HEK293T (cell line): ENCODE data around the gene XRN2.

Source experiments
- CTCF ChIA-PET: fragments of 350-600 bp; formaldehyde crosslinking; extraction: SDS; loops from one replicate; lab custom pipeline; 2021; ENCODE audit warnings: antibody characterized with exemption, inconsistent platforms; lab: Yijun Ruan, JAX
- POLR2A ChIA-PET: fragments of 350-600 bp; formaldehyde crosslinking; extraction: SDS; loops from one replicate; lab custom pipeline; 2020; ENCODE audit warnings: antibody characterized with exemption, inconsistent platforms; lab: Yijun Ruan, JAX
- DNase-seq: peaks from one replicate; pipeline ENCODE4 v3.0.0; 2012; ENCODE audit warnings: mixed read lengths; ENCODE audit errors: extremely low spot score
- ARNT ChIP-seq: fragments of 450-650 bp; IDR thresholded peaks from 2 replicates; pipeline ENCODE4 v1.6.1; 2017; ENCODE audit warnings: mild to moderate bottlenecking
- BHLHE40 ChIP-seq: fragments of 450-650 bp; IDR thresholded peaks from 2 replicates; pipeline ENCODE4 v1.6.1; 2016; ENCODE audit warnings: mild to moderate bottlenecking, moderate library complexity, borderline replicate concordance
- CTBP1 ChIP-seq: fragments of 450-650 bp; IDR thresholded peaks from 2 replicates; pipeline ENCODE4 v1.6.1; 2016; ENCODE audit warnings: borderline replicate concordance
- ELF4 ChIP-seq: fragments of 450-650 bp; IDR thresholded peaks from 2 replicates; pipeline ENCODE4 v1.6.1; 2017; ENCODE audit warnings: antibody characterized with exemption
- FOXA1 ChIP-seq: fragments of 450-650 bp; IDR thresholded peaks from 2 replicates; pipeline ENCODE4 v1.6.1; 2016; ENCODE audit warnings: mild to moderate bottlenecking
- FOXK2 ChIP-seq: fragments of 450-650 bp; IDR thresholded peaks from 2 replicates; pipeline ENCODE4 v1.6.1; 2016; ENCODE audit warnings: mild to moderate bottlenecking
- FOXM1 ChIP-seq: fragments of 450-650 bp; IDR thresholded peaks from 2 replicates; pipeline ENCODE4 v1.6.1; 2017; ENCODE audit warnings: mild to moderate bottlenecking, borderline replicate concordance
- HDGF ChIP-seq: fragments of 450-650 bp; IDR thresholded peaks from 2 replicates; pipeline ENCODE4 v1.6.1; 2017; ENCODE audit warnings: antibody characterized with exemption, borderline replicate concordance
- L3MBTL2 ChIP-seq: fragments of 450-650 bp; conservative IDR thresholded peaks from 2 replicates; pipeline ENCODE4 v1.6.1; 2016; ENCODE audit warnings: mild to moderate bottlenecking
- LEF1 ChIP-seq: fragments of 450-650 bp; IDR thresholded peaks from 2 replicates; pipeline ENCODE4 v1.6.1; 2017; ENCODE audit warnings: mild to moderate bottlenecking, borderline replicate concordance
- NFRKB ChIP-seq: fragments of 450-650 bp; IDR thresholded peaks from 2 replicates; pipeline ENCODE4 v1.6.1; 2016; ENCODE audit warnings: mild to moderate bottlenecking, moderate library complexity
- SP1 ChIP-seq: fragments of 450-650 bp; IDR thresholded peaks from 2 replicates; pipeline ENCODE4 v1.6.1; 2017
- SUZ12 ChIP-seq: fragments of 450-650 bp; IDR thresholded peaks from 2 replicates; pipeline ENCODE4 v1.6.1; 2016; ENCODE audit warnings: mild to moderate bottlenecking
- TARDBP ChIP-seq: fragments of 450-650 bp; IDR thresholded peaks from 2 replicates; pipeline ENCODE4 v1.6.1; 2016
- ZNF384 ChIP-seq: fragments of 450-650 bp; IDR thresholded peaks from 2 replicates; pipeline ENCODE4 v1.6.1; 2016
- TF ChIP-seq, protein P1 (sequence below): fragments of 450-650 bp; IDR thresholded peaks from 2 replicates; pipeline ENCODE4 v1.6.1; 2016

Gene XRN2

DNA sequence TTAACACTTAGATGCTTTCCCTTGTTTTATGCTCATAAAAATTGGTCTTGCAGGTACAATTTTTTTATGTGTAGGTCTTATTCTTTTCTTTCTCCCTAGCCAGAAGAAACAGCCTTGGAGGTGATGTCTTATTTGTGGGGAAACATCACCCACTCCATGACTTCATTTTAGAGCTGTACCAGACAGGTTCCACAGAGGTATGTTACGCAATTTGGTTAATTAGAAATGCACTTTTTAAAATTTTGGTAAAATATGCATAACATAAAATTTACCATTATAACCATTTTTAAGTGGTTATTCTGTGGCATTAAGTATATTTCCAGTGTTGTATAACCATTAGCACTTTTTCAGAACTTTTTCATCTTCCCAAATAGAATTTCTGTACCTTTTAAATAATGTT, 52.9 kb downstream of the XRN2 start:
- no peak for DNase-seq
- CTCF ChIA-PET: no interaction called here
- TF ChIP-seq TARDBP (no peak), LEF1 (no peak), L3MBTL2 (no peak), FOXA1 (no peak), SUZ12 (no peak), FOXK2 (no peak), ZNF384 (no peak), ARNT (no peak)
- TF ChIP-seq, protein P1, sequence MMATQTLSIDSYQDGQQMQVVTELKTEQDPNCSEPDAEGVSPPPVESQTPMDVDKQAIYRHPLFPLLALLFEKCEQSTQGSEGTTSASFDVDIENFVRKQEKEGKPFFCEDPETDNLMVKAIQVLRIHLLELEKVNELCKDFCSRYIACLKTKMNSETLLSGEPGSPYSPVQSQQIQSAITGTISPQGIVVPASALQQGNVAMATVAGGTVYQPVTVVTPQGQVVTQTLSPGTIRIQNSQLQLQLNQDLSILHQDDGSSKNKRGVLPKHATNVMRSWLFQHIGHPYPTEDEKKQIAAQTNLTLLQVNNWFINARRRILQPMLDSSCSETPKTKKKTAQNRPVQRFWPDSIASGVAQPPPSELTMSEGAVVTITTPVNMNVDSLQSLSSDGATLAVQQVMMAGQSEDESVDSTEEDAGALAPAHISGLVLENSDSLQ: no peak
- POLR2A ChIA-PET: interaction anchor here (1.3 kb wide), 1 partner anchor 53 kb away, joined by 3 read pairs; the partner anchor contains the start of gene XRN2

DNA sequence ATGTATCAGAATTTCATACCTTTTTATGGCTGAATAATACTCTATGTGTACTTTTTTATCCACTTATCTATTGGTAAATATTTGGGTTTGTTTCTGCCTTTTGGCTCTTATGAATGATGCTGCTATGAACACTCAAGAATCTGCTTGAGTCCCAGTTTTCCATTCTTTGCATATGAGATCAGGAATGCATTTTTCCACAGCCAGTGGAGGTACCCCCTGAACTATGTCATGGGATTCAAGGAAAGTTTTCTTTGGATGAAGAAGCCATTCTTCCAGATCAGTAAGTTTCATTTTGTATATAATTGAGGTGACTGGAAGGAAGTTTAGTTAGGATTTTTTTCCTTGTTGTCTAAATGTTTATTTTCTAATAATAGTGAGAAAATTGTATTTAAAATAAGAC, 53.3 kb downstream of the XRN2 start:
- CTCF ChIA-PET: no interaction called here
- DNase-seq: no peak
- TF ChIP-seq TARDBP: no peak
- no peak for TF ChIP-seq ZNF384
- no peak for TF ChIP-seq ARNT
- no peak for TF ChIP-seq NFRKB
- no peak for TF ChIP-seq CTBP1
- TF ChIP-seq LEF1: no peak
- POLR2A ChIA-PET: interaction anchor here (1.3 kb wide), 1 partner anchor 53 kb away, joined by 3 read pairs; the partner anchor contains the start of gene XRN2

DNA sequence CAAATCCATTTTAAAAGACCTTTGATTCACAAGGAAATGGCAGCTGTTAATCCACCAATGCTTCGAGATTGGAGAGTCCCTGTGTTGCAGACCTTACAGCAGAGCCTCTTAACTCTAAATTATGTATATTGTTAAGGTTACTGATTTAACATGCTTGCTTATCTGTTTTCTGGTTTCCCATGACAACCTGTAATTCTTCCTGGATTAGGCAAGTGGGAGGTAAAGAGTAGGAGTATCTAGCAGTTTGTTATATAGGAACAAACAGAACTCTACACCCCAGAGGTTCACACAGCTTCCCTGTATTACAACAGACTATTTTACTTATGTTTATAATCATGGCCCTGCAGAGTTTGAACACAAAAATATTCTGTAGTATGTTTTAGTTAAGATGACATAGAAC, 54.7 kb downstream of the XRN2 start:
- no peak for DNase-seq
- CTCF ChIA-PET: no interaction called here
- TF ChIP-seq L3MBTL2 (no peak), SP1 (no peak), BHLHE40 (no peak), ELF4 (no peak), ZNF384 (no peak), LEF1 (no peak), ARNT (no peak), CTBP1 (no peak), FOXA1 (no peak)
- TF ChIP-seq, protein P1: no peak
- POLR2A ChIA-PET: no interaction called here

DNA sequence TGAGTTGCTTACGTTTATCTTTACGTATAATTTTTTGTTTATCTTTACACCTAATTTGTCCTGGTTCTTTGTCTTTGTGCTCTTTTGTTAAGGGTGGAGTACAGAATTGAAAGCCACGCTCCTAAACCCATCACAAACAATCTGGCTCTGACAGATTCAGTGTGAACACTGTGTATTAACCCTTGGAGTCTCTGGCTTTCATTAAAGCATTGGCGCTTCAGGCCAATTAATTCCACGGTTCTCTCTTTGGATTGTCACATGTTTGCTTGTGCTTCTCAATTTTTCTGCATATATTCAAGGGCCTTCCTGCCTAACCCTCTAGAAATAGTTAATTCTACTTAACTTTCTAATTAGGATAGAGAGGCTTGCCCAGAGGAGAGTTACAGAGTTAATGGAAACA, 55.6 kb downstream of the XRN2 start:
- ChIA-PET CTCF (no interaction called here), POLR2A (no interaction called here)
- TF ChIP-seq HDGF (no peak), L3MBTL2 (no peak), SUZ12 (no peak), SP1 (no peak), ELF4 (no peak), FOXA1 (no peak)

DNA sequence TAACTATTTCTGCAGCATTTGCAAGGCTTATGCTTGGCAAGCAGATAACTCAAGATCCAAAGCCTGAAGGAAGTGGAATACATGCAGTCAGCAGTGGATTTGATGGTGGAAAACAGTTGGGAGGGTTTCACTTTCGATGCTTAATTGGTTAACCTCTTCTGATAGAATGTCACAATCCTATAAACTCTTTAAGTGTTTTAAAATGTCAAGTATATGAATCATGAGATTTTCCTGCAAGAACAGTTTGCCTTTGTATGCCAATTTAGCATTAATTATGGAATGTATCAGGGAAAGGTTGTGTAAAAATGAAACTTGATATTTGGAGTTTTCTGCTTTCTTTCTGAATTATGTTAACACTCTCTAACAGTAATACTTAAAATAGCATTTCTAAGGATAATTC, 57.6 kb downstream of the XRN2 start:
- POLR2A ChIA-PET: no interaction called here
- CTCF ChIA-PET: no interaction called here
- DNase-seq: no peak
- TF ChIP-seq L3MBTL2: no peak
- no peak for TF ChIP-seq ELF4
- TF ChIP-seq SUZ12: no peak
- TF ChIP-seq ARNT: no peak
- TF ChIP-seq CTBP1: no peak
- TF ChIP-seq HDGF: no peak
- TF ChIP-seq LEF1: no peak
- TF ChIP-seq FOXM1: no peak
- TF ChIP-seq, protein P1: no peak
- no peak for TF ChIP-seq TARDBP
- no peak for TF ChIP-seq NFRKB
- no peak for TF ChIP-seq BHLHE40
- no peak for TF ChIP-seq ZNF384
- TF ChIP-seq FOXK2: no peak

More for the DNA sequence above, 55.6 kb downstream of the XRN2 start:
- no peak for DNase-seq

DNA sequence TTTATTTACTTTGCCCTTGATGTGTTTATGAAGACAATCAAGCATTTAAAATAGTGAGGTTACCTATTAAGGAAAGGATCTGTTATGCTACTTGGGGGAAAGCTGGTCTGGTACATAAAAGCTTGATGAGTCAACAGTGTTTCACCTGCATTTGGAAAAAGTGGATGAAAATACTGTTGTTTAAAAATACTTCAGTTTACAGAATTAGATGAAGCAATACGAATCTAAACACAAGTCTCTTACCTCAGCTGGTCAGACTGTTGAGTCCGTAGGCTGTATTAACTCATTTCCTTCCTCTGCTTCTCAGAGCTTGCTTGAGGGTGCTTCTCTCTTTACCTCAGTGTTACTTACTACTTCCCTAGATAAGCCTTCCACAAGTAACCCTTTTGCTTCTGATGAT, 58.1 kb downstream of the XRN2 start:
- TF ChIP-seq ELF4 (no peak), SUZ12 (no peak)
- CTCF ChIA-PET: no interaction called here
- DNase-seq: no peak
- POLR2A ChIA-PET: interaction anchor here (1.4 kb wide), 1 partner anchor 11 kb away, joined by 3 read pairs; no protein-coding TSS in a partner anchor

DNA sequence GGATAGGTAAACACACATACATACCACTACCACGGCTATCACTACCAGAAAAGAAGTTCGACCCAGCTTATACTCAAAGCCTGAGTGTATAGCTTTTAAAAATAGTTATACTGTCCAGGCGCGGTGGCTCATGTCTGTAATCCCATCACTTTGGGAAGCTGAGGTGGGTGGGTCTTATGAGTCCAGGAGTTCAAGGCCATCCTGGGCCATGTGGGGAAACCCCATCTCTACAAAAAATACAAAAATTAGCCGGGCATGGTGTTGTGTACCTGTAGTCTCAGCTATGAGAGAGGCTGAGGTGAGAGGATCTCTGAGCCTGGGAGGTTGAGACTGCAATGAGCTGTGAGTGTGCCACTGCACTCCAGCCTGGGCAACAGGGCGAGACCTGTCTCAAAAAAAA, 61.3 kb downstream of the XRN2 start:
- ChIA-PET CTCF (interaction anchor here (0.6 kb wide), 1 partner anchor 75 kb away, joined by 3 read pairs; no protein-coding TSS in a partner anchor), POLR2A (interaction anchor here (1.3 kb wide), 1 partner anchor 32 kb away, joined by 3 read pairs; no protein-coding TSS in a partner anchor)
- TF ChIP-seq SP1 (no peak), SUZ12 (no peak), FOXK2 (no peak), LEF1 (no peak), ELF4 (no peak), BHLHE40 (no peak), ZNF384 (no peak), FOXA1 (no peak), NFRKB (no peak), L3MBTL2 (no peak), CTBP1 (no peak), HDGF (no peak), TARDBP (no peak), ARNT (no peak), FOXM1 (no peak)
- TF ChIP-seq, protein P1: no peak
- DNase-seq: no peak
